Peyer's patch (tissue), 4 donors: ENCODE results near the gene ECT2L.

Experiments used
- POLR2A ChIP-seq, 2 donors: fragments of 450-650 bp; IDR thresholded peaks; one replicate each; pipeline ENCODE4 v1.5.1; 2017; ENCODE audit warnings: antibody characterized with exemption in 2 of 2, mild to moderate bottlenecking in 2 of 2, moderate library complexity in 2 of 2
- TF ChIP-seq, protein P1 (sequence below), 6 experiments: fragments of 450-650 bp in 4 of 6; fragments of 200-600 bp in 2 of 6; sonication (generic) in 1 of 6; IDR thresholded peaks; one replicate each; pipeline ENCODE4 v1.5.1; 2017 to 2019; ENCODE audit warnings: antibody characterized with exemption in 6 of 6, mild to moderate bottlenecking in 3 of 6, moderate library complexity in 1 of 6

DNA sequence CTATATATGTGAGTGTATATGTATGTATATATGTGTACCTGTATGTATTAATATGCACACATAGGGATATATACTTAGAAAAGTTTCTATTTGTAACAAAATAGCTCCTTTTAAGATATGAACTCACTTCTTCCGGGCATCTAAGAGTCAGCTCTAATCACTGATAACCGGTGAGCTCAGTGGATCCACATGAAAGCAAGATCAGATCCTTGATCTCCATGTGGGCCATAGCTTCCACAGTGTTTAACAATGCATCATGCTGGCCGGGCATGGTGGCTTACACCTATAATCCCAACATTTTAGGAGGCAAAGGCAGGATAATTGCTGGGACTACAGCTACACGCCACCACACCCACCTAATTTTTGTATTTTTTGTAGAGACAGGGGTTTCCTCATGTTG is 52.6 kb downstream of the ECT2L start:
- TF ChIP-seq, protein P1, sequence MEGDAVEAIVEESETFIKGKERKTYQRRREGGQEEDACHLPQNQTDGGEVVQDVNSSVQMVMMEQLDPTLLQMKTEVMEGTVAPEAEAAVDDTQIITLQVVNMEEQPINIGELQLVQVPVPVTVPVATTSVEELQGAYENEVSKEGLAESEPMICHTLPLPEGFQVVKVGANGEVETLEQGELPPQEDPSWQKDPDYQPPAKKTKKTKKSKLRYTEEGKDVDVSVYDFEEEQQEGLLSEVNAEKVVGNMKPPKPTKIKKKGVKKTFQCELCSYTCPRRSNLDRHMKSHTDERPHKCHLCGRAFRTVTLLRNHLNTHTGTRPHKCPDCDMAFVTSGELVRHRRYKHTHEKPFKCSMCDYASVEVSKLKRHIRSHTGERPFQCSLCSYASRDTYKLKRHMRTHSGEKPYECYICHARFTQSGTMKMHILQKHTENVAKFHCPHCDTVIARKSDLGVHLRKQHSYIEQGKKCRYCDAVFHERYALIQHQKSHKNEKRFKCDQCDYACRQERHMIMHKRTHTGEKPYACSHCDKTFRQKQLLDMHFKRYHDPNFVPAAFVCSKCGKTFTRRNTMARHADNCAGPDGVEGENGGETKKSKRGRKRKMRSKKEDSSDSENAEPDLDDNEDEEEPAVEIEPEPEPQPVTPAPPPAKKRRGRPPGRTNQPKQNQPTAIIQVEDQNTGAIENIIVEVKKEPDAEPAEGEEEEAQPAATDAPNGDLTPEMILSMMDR (IDR thresholded peaks at IDR 0.05): no peak
- TF ChIP-seq POLR2A (IDR thresholded peaks at IDR 0.05): no peak
